Measurements from ENCODE around the gene TACC2. TPM values are rescaled to one million over a fixed set of nuclear protein-coding genes. Genes with fewer than 3 reads are reported as not detected.

Gene TACC2
- total and polyA plus RNA-seq, 2 donors (not counting 1 experiment from before 2014, with no cell fraction given) = not detected

GRCh38 chr10:122172361-122173008 lies 183.5 kb downstream of the TACC2 start:
- H3K27ac Mint-ChIP-seq = no peak overlapping the region
- 80% methylated on average over 10 of the region's 12 CpGs for WGBS (ENCODE audit: insufficient coverage)
- no peak overlapping the region for H3K4me3 Mint-ChIP-seq
- Histone ChIP-seq H3K36me3 (replicated peaks in 1 of 2; ENCODE audit: control extremely low read depth in 1 of 2, control insufficient read depth in 1 of 2, extremely low read depth in 1 of 2, insufficient read depth in 2 of 2, low read length in 1 of 2) (no peaks in the 10 kb centered on the region), H3K4me2 (replicated peaks; ENCODE audit: low read depth, low read length, poor library complexity, severe bottlenecking) (no peak overlapping the region), H3K4me3 (ENCODE audit: control extremely low read depth in 1 of 5, extremely low read depth in 1 of 5, insufficient read depth in 1 of 5, low read depth in 2 of 5, low read length in 4 of 5) (no peak overlapping the region), H3K27me3 (replicated peaks in 1 of 4; ENCODE audit: control extremely low read depth in 1 of 4, control insufficient read depth in 3 of 4, insufficient read depth in 4 of 4, low read length in 3 of 4) (peaks cover 0 to 2% (median 0%) of the 10 kb centered on the region in 4 experiments), H3K9me3 (ENCODE audit: control extremely low read depth in 1 of 3, control insufficient read depth in 2 of 3, insufficient read depth in 1 of 3, low read length in 2 of 3) (no peaks in the 10 kb centered on the region), H4K20me1 (ENCODE audit: control insufficient read depth, insufficient read depth, low read length, poor library complexity, severe bottlenecking) (no peaks in the 10 kb centered on the region), H3K27ac (ENCODE audit: low read length in 2 of 2) (no peak overlapping the region), H3K79me2 (ENCODE audit: control insufficient read depth, insufficient read depth, low read length) (no peaks in the 10 kb centered on the region), H3K9ac (ENCODE audit: low read length) (no peak overlapping the region), H3K4me1 (ENCODE audit: control insufficient read depth in 2 of 2, insufficient read depth in 2 of 2, low read length in 2 of 2) (no peaks in the 10 kb centered on the region), H2AFZ (ENCODE audit: insufficient read depth, low read depth, low read length, poor library complexity, severe bottlenecking) (no peak overlapping the region)
- TF ChIP-seq CTCF (IDR thresholded peaks at IDR 0.05) = no peak
- TF ChIP-seq EZH2 (IDR thresholded peaks at IDR 0.05; ENCODE audit: borderline replicate concordance, insufficient read depth, low read depth, low read length, poor library complexity, severe bottlenecking) = no peak
- H3K27me3 Mint-ChIP-seq = peaks cover 3% of the 10 kb centered on the region
- DNase-seq (no peak), ATAC-seq (ENCODE audit: low read depth) (no peak)
- H3K9me3 Mint-ChIP-seq (ENCODE audit: insufficient read depth) = no peaks in the 10 kb centered on the region
- CTCF ChIA-PET = no interaction called here
- POLR2A ChIA-PET = no interaction called here
- intact Hi-C loops (cut with micrococcal nuclease) = no loop called here
- H3K4me1 Mint-ChIP-seq = no peaks in the 10 kb centered on the region

GRCh38 chr10:122173337-122173736 lies 184.4 kb downstream of the TACC2 start:
- Mint-ChIP-seq H3K4me1 (no peaks in the 10 kb centered on the region), H3K9me3 (ENCODE audit: insufficient read depth) (no peaks in the 10 kb centered on the region), H3K27ac (no peak overlapping the region), H3K27me3 (peaks cover 2% of the 10 kb centered on the region), H3K4me3 (no peak overlapping the region)
- ChIA-PET CTCF (no interaction called here), POLR2A (no interaction called here)
- Histone ChIP-seq H2AFZ (ENCODE audit: insufficient read depth, low read depth, low read length, poor library complexity, severe bottlenecking) (no peak overlapping the region), H3K36me3 (replicated peaks in 1 of 2; ENCODE audit: control extremely low read depth in 1 of 2, control insufficient read depth in 1 of 2, extremely low read depth in 1 of 2, insufficient read depth in 2 of 2, low read length in 1 of 2) (no peaks in the 10 kb centered on the region), H3K4me3 (ENCODE audit: control extremely low read depth in 1 of 5, extremely low read depth in 1 of 5, insufficient read depth in 1 of 5, low read depth in 2 of 5, low read length in 4 of 5) (no peak overlapping the region), H3K27ac (ENCODE audit: low read length in 2 of 2) (no peak overlapping the region), H3K79me2 (ENCODE audit: control insufficient read depth, insufficient read depth, low read length) (no peaks in the 10 kb centered on the region), H3K4me1 (ENCODE audit: control insufficient read depth in 2 of 2, insufficient read depth in 2 of 2, low read length in 2 of 2) (no peaks in the 10 kb centered on the region), H3K9ac (ENCODE audit: low read length) (no peak overlapping the region), H4K20me1 (ENCODE audit: control insufficient read depth, insufficient read depth, low read length, poor library complexity, severe bottlenecking) (no peaks in the 10 kb centered on the region), H3K9me3 (ENCODE audit: control extremely low read depth in 1 of 3, control insufficient read depth in 2 of 3, insufficient read depth in 1 of 3, low read length in 2 of 3) (no peaks in the 10 kb centered on the region), H3K27me3 (replicated peaks in 1 of 4; ENCODE audit: control extremely low read depth in 1 of 4, control insufficient read depth in 3 of 4, insufficient read depth in 4 of 4, low read length in 3 of 4) (peaks cover 0 to 2% (median 0%) of the 10 kb centered on the region in 4 experiments), H3K4me2 (replicated peaks; ENCODE audit: low read depth, low read length, poor library complexity, severe bottlenecking) (no peak overlapping the region)
- no peak for TF ChIP-seq EZH2 (IDR thresholded peaks at IDR 0.05; ENCODE audit: borderline replicate concordance, insufficient read depth, low read depth, low read length, poor library complexity, severe bottlenecking)
- TF ChIP-seq CTCF (IDR thresholded peaks at IDR 0.05) = no peak
- 71% methylated on average over 7 of the region's 7 CpGs for WGBS (ENCODE audit: insufficient coverage)
- DNase-seq (no peak), ATAC-seq (ENCODE audit: low read depth) (no peak)
- intact Hi-C loops (cut with micrococcal nuclease) = no loop called here

Data from B cell (primary cell).